Measurements from ENCODE around the gene ZC2HC1C. TPM values are rescaled to one million over a fixed set of nuclear protein-coding genes. Genes with fewer than 3 reads are reported as not detected.

ZC2HC1C gene
- total and polyA plus RNA-seq, 7 donors, result 1.2 to 4.6 (median 4.3) TPM

- no peak for TF ChIP-seq EP300 (IDR thresholded peaks at IDR 0.05)
- no peak for TF ChIP-seq CTCF (IDR thresholded peaks at IDR 0.05)
- no peak for TF ChIP-seq POLR2A (IDR thresholded peaks at IDR 0.05)
- TF ChIP-seq POLR2AphosphoS5 (IDR thresholded peaks at IDR 0.05), result no peak
- Histone ChIP-seq H3K27ac (no peak overlapping the region), H3K4me1 (peaks cover 0 to 14% (median 4%) of the 10 kb centered on the region in 4 donors), H3K27me3 (no peaks in the 10 kb centered on the region), H3K36me3 (no peaks in the 10 kb centered on the region), H3K4me3 (no peak overlapping the region), H3K9me3 (no peaks in the 10 kb centered on the region)
- WGBS, 2 donors, result 47 to 82% methylated on average over 2 of the region's 2 CpGs
- intact Hi-C loops (cut with DNase I), result no loop called here
- DNase-seq, result no peak
These were observed 9.0 kb upstream of the ZC2HC1C start for GRCh38 chr14:75060420-75060819.

- Histone ChIP-seq H3K27me3 (no peaks in the 10 kb centered on the region), H3K4me1 (peaks cover 0 to 23% (median 10%) of the 10 kb centered on the region in 4 donors), H3K9me3 (no peaks in the 10 kb centered on the region), H3K4me3 (peak overlapping the region; percentile 51 to 73 (median 64)), H3K36me3 (no peaks in the 10 kb centered on the region), H3K27ac (peak overlapping the region; percentile 75 to 78 (median 76))
- DNase-seq, result no peak
- WGBS, 2 donors, result 9 to 19% methylated on average over 5 of the region's 5 CpGs
- no peak for TF ChIP-seq POLR2AphosphoS5 (IDR thresholded peaks at IDR 0.05)
- TF ChIP-seq POLR2A (IDR thresholded peaks at IDR 0.05), result no peak
- TF ChIP-seq EP300 (IDR thresholded peaks at IDR 0.05), result no peak
- TF ChIP-seq CTCF (IDR thresholded peaks at IDR 0.05), result no peak
- intact Hi-C loops (cut with DNase I), result no loop called here
These were observed 6.4 kb upstream of the ZC2HC1C start for GRCh38 chr14:75063013-75063412.

- peak within 1 kb of the TSS; percentile 75 to 78 (median 76) for H3K27ac ChIP-seq
- intact Hi-C loops (cut with DNase I), result no loop called here
These were observed 5.8 kb upstream of the ZC2HC1C start, which contains the start of gene ACYP1 for GRCh38 chr14:75063491-75064204. Gene ACYP1, minus strand, starts transcription at chr14:75064024. Its CDS starts 471 bp downstream, at chr14:75063553.

GRCh38 chr14:75064205-75064567, 5.3 kb upstream of the ZC2HC1C start:
- intact Hi-C loops (cut with DNase I), result no loop called here
- H3K4me1 ChIP-seq, result peaks cover 0 to 30% (median 15%) of the 10 kb centered on the region in 4 donors
- no peak for DNase-seq
- no peaks in the 10 kb centered on the region for H3K9me3 ChIP-seq
- H3K36me3 ChIP-seq, result no peaks in the 10 kb centered on the region
- TF ChIP-seq POLR2AphosphoS5 (IDR thresholded peaks at IDR 0.05), result no peak
- TF ChIP-seq EP300 (IDR thresholded peaks at IDR 0.05), result no peak
- TF ChIP-seq POLR2A (IDR thresholded peaks at IDR 0.05), result no peak
- TF ChIP-seq CTCF (IDR thresholded peaks at IDR 0.05), result no peak
- H3K4me3 ChIP-seq, result peak overlapping the region; percentile 51 to 73 (median 64)
- peak overlapping the region; percentile 75 to 78 (median 76) for H3K27ac ChIP-seq
- H3K27me3 ChIP-seq, result no peaks in the 10 kb centered on the region
- WGBS, 2 donors, result 51 to 57% methylated on average over 8 of the region's 8 CpGs

More at GRCh38 chr14:75063491-75064204, 5.8 kb upstream of the ZC2HC1C start, which contains the start of gene ACYP1:
- Histone ChIP-seq H3K4me3 (peak within 1 kb of the TSS; percentile 51 to 73 (median 64)), H3K36me3 (no peaks in the 10 kb centered on the region), H3K4me1 (peaks cover 0 to 30% (median 14%) of the 10 kb centered on the region in 4 donors), H3K27me3 (no peaks in the 10 kb centered on the region), H3K9me3 (no peaks in the 10 kb centered on the region)
- TF ChIP-seq EP300 (IDR thresholded peaks at IDR 0.05), result no peak
- peak; percentile 19 to 67 (median 59) for TF ChIP-seq POLR2AphosphoS5 (IDR thresholded peaks at IDR 0.05)
- 0 to 1% methylated on average over 34 of the region's 34 CpGs for WGBS, 2 donors
- peak; percentile 97 for DNase-seq

- peaks cover 0 to 46% (median 29%) of the 10 kb centered on the region in 4 donors for H3K4me1 ChIP-seq
- no peak overlapping the region for H3K27ac ChIP-seq
- no peak for TF ChIP-seq EP300 (IDR thresholded peaks at IDR 0.05)
- TF ChIP-seq POLR2AphosphoS5 (IDR thresholded peaks at IDR 0.05), result no peak
- TF ChIP-seq CTCF (IDR thresholded peaks at IDR 0.05), result no peak
- TF ChIP-seq POLR2A (IDR thresholded peaks at IDR 0.05), result no peak
- WGBS, 2 donors, result 95 to 97% methylated on average over 3 of the region's 3 CpGs
- no peak overlapping the region for H3K4me3 ChIP-seq
- H3K27me3 ChIP-seq, result no peaks in the 10 kb centered on the region
- no peaks in the 10 kb centered on the region for H3K36me3 ChIP-seq
- H3K9me3 ChIP-seq, result no peaks in the 10 kb centered on the region
- intact Hi-C loops (cut with DNase I), result loop anchor here (5.0 kb wide), 1 partner anchor 64 kb away; the partner anchor contains the start of gene EIF2B2
- DNase-seq, result no peak
These were observed 2.8 kb upstream of the ZC2HC1C start for GRCh38 chr14:75066691-75067090.
